Panc1 (cell line): ENCODE data around the gene NPAS3. TPM values are rescaled to one million over a fixed set of nuclear protein-coding genes. Genes with fewer than 3 reads are reported as not detected.

Source experiments
- ATAC-seq: fragments of 200-7000 bp; cut with Tn5 transposase; 2 replicates; pipeline ENCODE4 v1.9.1; 2020; ENCODE audit warnings: mild to moderate bottlenecking, moderate library complexity
- BruUV-seq: library from RNA; stranded (reverse); fragments of 400-500 nt; replicated peaks from 2 replicates; lab custom pipeline; 2021; lab: Mats Ljungman, UMichigan
- CTCF ChIA-PET: fragments of 300-600 bp; sonication (Branson Sonifier 250); formaldehyde crosslinking; loops from one replicate; lab custom pipeline; 2022; ENCODE audit warnings: antibody characterized with exemption; lab: Charles Lee
- POLR2A ChIA-PET: fragments of 300-600 bp; sonication (Branson Sonifier 250); formaldehyde crosslinking; loops from one replicate; lab custom pipeline; 2022; ENCODE audit warnings: antibody characterized with exemption; lab: Charles Lee
- DNase-seq: peaks from one replicate; pipeline ENCODE4 v3.0.0-alpha.2; 2010; ENCODE audit warnings: low read depth, low spot score
- H3K27ac ChIP-seq: 2 replicates; pipeline ENCODE4 v1.5.1; 2011; ENCODE audit warnings: mild to moderate bottlenecking, low read length, inconsistent platforms
- H3K27me3 ChIP-seq: fragments of 200-500 bp; sonication (Bioruptor generic); 2 replicates; pipeline ENCODE4 v1.6.0; 2014; ENCODE audit warnings: low read length, inconsistent platforms; ENCODE audit not compliant: control insufficient read depth, insufficient read depth
- H3K36me3 ChIP-seq: fragments of 200-500 bp; sonication (Bioruptor generic); 2 replicates; pipeline ENCODE4 v1.5.1; 2014; ENCODE audit warnings: inconsistent platforms, mild to moderate bottlenecking, low read length, moderate library complexity; ENCODE audit not compliant: control insufficient read depth, insufficient read depth
- H3K4me1 ChIP-seq: 2 replicates; pipeline ENCODE4 v1.5.1; 2011; ENCODE audit warnings: inconsistent platforms, mild to moderate bottlenecking, low read length, moderate library complexity; ENCODE audit not compliant: control insufficient read depth, insufficient read depth
- H3K4me3 ChIP-seq, 2 experiments: 2 replicates each; pipeline ENCODE4 v1.5.1; 2011 to 2012; ENCODE audit warnings: low read depth in 2 of 2, low read length in 2 of 2, mild to moderate bottlenecking in 2 of 2, inconsistent platforms in 1 of 2, moderate library complexity in 1 of 2
- H3K9me3 ChIP-seq: fragments of 200-500 bp; sonication (Bioruptor generic); 2 replicates; pipeline ENCODE4 v1.5.1; 2014; ENCODE audit warnings: low read depth, mild to moderate bottlenecking, inconsistent platforms, low read length, moderate library complexity; ENCODE audit not compliant: control insufficient read depth, insufficient read depth
- POLR2AphosphoS5 ChIP-seq: IDR thresholded peaks from 2 replicates; pipeline ENCODE4 v1.6.1; 2012; ENCODE audit warnings: mild to moderate bottlenecking, low read depth, low read length, moderate library complexity
- SIN3A ChIP-seq: IDR thresholded peaks from 2 replicates; pipeline ENCODE4 v1.6.1; 2012; ENCODE audit warnings: low read depth, mild to moderate bottlenecking, low read length, moderate library complexity, borderline replicate concordance; ENCODE audit not compliant: insufficient read depth
- TCF7L2 ChIP-seq: IDR thresholded peaks from 2 replicates; pipeline ENCODE4 v1.6.1; 2011; ENCODE audit warnings: mild to moderate bottlenecking, low read depth, low read length, inconsistent platforms
- in situ Hi-C: cut with HindIII; loops from 2 replicates; pipeline ENCODE4 v1.10.0; 2016; ENCODE audit warnings: low sequenced_read_pairs, low pct_unique_long_range_greater_than_20kb
- intact Hi-C: fragments of 100-400 bp; cut with micrococcal nuclease; formaldehyde crosslinking; loops from one replicate; pipeline ENCODE4 v1.10.0; 2022; ENCODE audit not compliant: unreplicated experiment
- total RNA-seq: library from RNA; stranded (reverse); gene quantifications from one replicate; pipeline ENCODE4 v1.2.1, GENCODE V29; 2021; ENCODE audit not compliant: unreplicated experiment
- TF ChIP-seq, protein P1 (sequence below), 2 experiments: IDR thresholded peaks; 2 replicates each; pipeline ENCODE4 v1.6.1; 2011 to 2012; ENCODE audit warnings: low read depth in 2 of 2, control low read depth in 1 of 2, low read length in 1 of 2, mild to moderate bottlenecking in 1 of 2, moderate library complexity in 1 of 2; ENCODE audit not compliant: insufficient read depth in 1 of 2
- TF ChIP-seq, protein P2 (sequence below): fragments of 450-650 bp; IDR thresholded peaks from 2 replicates; pipeline ENCODE4 v1.5.1; 2017; ENCODE audit warnings: mild to moderate bottlenecking

NPAS3 gene
- total RNA-seq, 1 experiment from 2014 or later, result 0.23 TPM

DNA sequence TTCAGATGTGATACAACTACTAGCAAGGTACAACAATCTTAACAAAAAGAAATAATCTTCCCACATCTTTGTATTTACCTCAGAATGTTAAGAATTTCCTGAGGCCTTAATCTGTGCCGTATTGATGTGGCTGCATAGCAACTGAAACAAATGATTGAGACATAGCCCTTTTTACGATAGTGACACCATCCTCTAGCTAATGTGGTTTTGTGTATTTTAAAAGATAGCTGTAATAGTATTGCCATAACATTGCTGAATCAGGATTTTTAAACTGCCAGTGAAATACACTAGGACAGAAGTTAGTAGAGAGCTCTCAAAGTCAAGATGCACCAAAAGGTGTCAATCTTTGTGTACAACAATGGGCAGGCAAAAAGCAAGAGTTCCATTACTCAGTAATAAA lies 11.9 kb downstream of the NPAS3 start:
- in situ Hi-C loops, result no loop called here
- H3K36me3 ChIP-seq, result no peaks in the 10 kb centered on the region
- CTCF ChIA-PET, result no interaction called here
- no TSS peak for BruUV-seq
- H3K4me1 ChIP-seq, result no peaks in the 10 kb centered on the region
- H3K27ac ChIP-seq, result no peak overlapping the region
- intact Hi-C loops, result no loop called here
- H3K4me3 ChIP-seq, result no peak overlapping the region
- TF ChIP-seq SIN3A (no peak), TCF7L2 (no peak), POLR2AphosphoS5 (no peak)
- TF ChIP-seq, protein P1, sequence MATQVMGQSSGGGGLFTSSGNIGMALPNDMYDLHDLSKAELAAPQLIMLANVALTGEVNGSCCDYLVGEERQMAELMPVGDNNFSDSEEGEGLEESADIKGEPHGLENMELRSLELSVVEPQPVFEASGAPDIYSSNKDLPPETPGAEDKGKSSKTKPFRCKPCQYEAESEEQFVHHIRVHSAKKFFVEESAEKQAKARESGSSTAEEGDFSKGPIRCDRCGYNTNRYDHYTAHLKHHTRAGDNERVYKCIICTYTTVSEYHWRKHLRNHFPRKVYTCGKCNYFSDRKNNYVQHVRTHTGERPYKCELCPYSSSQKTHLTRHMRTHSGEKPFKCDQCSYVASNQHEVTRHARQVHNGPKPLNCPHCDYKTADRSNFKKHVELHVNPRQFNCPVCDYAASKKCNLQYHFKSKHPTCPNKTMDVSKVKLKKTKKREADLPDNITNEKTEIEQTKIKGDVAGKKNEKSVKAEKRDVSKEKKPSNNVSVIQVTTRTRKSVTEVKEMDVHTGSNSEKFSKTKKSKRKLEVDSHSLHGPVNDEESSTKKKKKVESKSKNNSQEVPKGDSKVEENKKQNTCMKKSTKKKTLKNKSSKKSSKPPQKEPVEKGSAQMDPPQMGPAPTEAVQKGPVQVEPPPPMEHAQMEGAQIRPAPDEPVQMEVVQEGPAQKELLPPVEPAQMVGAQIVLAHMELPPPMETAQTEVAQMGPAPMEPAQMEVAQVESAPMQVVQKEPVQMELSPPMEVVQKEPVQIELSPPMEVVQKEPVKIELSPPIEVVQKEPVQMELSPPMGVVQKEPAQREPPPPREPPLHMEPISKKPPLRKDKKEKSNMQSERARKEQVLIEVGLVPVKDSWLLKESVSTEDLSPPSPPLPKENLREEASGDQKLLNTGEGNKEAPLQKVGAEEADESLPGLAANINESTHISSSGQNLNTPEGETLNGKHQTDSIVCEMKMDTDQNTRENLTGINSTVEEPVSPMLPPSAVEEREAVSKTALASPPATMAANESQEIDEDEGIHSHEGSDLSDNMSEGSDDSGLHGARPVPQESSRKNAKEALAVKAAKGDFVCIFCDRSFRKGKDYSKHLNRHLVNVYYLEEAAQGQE (IDR thresholded peaks at IDR 0.05; ENCODE audit: insufficient read depth in 1 of 2, low read depth in 2 of 2, low read length in 1 of 2), result no peak
- TF ChIP-seq, protein P2, sequence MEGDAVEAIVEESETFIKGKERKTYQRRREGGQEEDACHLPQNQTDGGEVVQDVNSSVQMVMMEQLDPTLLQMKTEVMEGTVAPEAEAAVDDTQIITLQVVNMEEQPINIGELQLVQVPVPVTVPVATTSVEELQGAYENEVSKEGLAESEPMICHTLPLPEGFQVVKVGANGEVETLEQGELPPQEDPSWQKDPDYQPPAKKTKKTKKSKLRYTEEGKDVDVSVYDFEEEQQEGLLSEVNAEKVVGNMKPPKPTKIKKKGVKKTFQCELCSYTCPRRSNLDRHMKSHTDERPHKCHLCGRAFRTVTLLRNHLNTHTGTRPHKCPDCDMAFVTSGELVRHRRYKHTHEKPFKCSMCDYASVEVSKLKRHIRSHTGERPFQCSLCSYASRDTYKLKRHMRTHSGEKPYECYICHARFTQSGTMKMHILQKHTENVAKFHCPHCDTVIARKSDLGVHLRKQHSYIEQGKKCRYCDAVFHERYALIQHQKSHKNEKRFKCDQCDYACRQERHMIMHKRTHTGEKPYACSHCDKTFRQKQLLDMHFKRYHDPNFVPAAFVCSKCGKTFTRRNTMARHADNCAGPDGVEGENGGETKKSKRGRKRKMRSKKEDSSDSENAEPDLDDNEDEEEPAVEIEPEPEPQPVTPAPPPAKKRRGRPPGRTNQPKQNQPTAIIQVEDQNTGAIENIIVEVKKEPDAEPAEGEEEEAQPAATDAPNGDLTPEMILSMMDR, result no peak
- no peaks in the 10 kb centered on the region for H3K27me3 ChIP-seq
- ATAC-seq (no peak), DNase-seq (no peak)
- no peaks in the 10 kb centered on the region for H3K9me3 ChIP-seq
- POLR2A ChIA-PET, result no interaction called here

DNA sequence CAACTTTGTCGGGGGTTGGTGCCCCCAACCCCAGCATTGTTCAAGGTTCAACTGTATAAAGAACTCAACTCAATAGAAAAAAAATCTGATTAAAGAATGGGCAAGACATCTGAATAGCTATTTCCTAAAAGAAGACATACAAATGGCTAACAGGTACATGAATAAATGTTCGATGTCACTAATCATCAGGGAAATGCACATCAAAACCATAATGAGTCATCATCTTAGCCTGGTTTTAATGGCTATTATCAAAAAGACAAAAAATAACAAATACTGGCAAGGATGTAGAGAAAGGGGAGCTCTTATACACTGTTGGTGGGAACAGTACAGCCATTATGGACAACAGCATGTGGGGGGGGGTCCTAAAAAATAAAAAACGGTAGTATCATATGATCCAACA lies 28.7 kb downstream of the NPAS3 start:
- ATAC-seq, result no peak
- ChIA-PET CTCF (no interaction called here), POLR2A (no interaction called here)
- Histone ChIP-seq H3K9me3 (no peaks in the 10 kb centered on the region), H3K4me3 (no peak overlapping the region), H3K4me1 (no peaks in the 10 kb centered on the region), H3K27me3 (no peaks in the 10 kb centered on the region), H3K36me3 (no peaks in the 10 kb centered on the region), H3K27ac (no peak overlapping the region)
- BruUV-seq, result no TSS peak
- no peak for DNase-seq
- in situ Hi-C loops (no loop called here), intact Hi-C loops (no loop called here)
- TF ChIP-seq POLR2AphosphoS5 (no peak), SIN3A (no peak), TCF7L2 (no peak)
- TF ChIP-seq, protein P1 (IDR thresholded peaks at IDR 0.05; ENCODE audit: insufficient read depth in 1 of 2, low read depth in 2 of 2, low read length in 1 of 2), result no peak
- TF ChIP-seq, protein P2, result no peak
